Smooth muscle cell (in vitro differentiated cells): Measurements from ENCODE around the gene GRIK3. TPM values are rescaled to one million over a fixed set of nuclear protein-coding genes. Genes with fewer than 3 reads are reported as not detected.

Experiments
- DNase-seq: peaks from one replicate; lab custom pipeline; 2025; ENCODE audit not compliant: unreplicated experiment; lab: John Stamatoyannopoulos, UW
- H2AFZ ChIP-seq: fragments of 200-600 bp; sonication (generic); 2 replicates; pipeline ENCODE4 v1.6.0; 2016; ENCODE audit warnings: antibody characterized with exemption, low read depth, mild to moderate bottlenecking
- H3F3A ChIP-seq: fragments of 200-600 bp; sonication (generic); 2 replicates; pipeline ENCODE4 v1.6.0; 2017; ENCODE audit warnings: antibody characterized with exemption, low read depth
- H3K27ac ChIP-seq: fragments of 200-600 bp; sonication (generic); 2 replicates; pipeline ENCODE4 v1.5.1; 2016; ENCODE audit warnings: low read depth, mild to moderate bottlenecking
- H3K27me3 ChIP-seq: fragments of 200-600 bp; sonication (generic); 2 replicates; pipeline ENCODE4 v1.6.1; 2016; ENCODE audit warnings: low read depth, mild to moderate bottlenecking
- H3K36me3 ChIP-seq: fragments of 200-600 bp; sonication (generic); 2 replicates; pipeline ENCODE4 v1.5.1; 2016; ENCODE audit warnings: low read depth
- H3K4me1 ChIP-seq: fragments of 200-600 bp; sonication (generic); 2 replicates; pipeline ENCODE4 v1.5.1; 2016; ENCODE audit warnings: low read depth
- H3K4me2 ChIP-seq: fragments of 200-600 bp; sonication (generic); 2 replicates; pipeline ENCODE4 v1.6.0; 2016; ENCODE audit warnings: mild to moderate bottlenecking
- H3K4me3 ChIP-seq: fragments of 200-600 bp; sonication (generic); 2 replicates; pipeline ENCODE4 v1.5.1; 2016; ENCODE audit warnings: mild to moderate bottlenecking
- H3K79me2 ChIP-seq: fragments of 200-600 bp; sonication (generic); 2 replicates; pipeline ENCODE4 v1.6.0; 2016; ENCODE audit warnings: low read depth, mild to moderate bottlenecking
- H3K9ac ChIP-seq: fragments of 200-600 bp; sonication (generic); 2 replicates; pipeline ENCODE4 v1.6.0; 2016; ENCODE audit warnings: low read depth
- H3K9me3 ChIP-seq: fragments of 200-600 bp; sonication (generic); replicated peaks from 2 replicates; pipeline ENCODE4 v1.5.1; 2016; ENCODE audit warnings: low read depth
- H4K20me1 ChIP-seq: fragments of 200-600 bp; sonication (generic); 2 replicates; pipeline ENCODE4 v1.6.0; 2016; ENCODE audit warnings: low read depth
- CTCF ChIP-seq: fragments of 200-600 bp; sonication (generic); IDR thresholded peaks from 2 replicates; pipeline ENCODE4 v1.5.1; 2017; ENCODE audit warnings: borderline replicate concordance, mild to moderate bottlenecking, antibody characterized with exemption; ENCODE audit not compliant: insufficient read depth, poor library complexity, severe bottlenecking
- WGBS: methylation state at CpG from one replicate; pipeline ENCODE4 v1.1.7; 2016; ENCODE audit warnings: low lambda C conversion rate; 5-methylcytosine and 5-hydroxymethylcytosine counted together
- polyA plus RNA-seq: library from polyadenylated mRNA; unstranded; fragments of >200 nt; fragmentation: Nextera tagmentation; extraction: Ambion mirVana; gene quantifications from 2 replicates; pipeline ENCODE4 v1.2.1, GENCODE V29; 2016
- total RNA-seq: library from RNA; depleted of rRNA; stranded (reverse); fragments of >200 nt; gene quantifications from 2 replicates; pipeline ENCODE4 v1.2.3, GENCODE V29; 2014

GRIK3 gene
- total and polyA plus RNA-seq, 2 experiments from 2014 or later, result 0.04 TPM; not detected in 1

GRCh38 chr1:37078866-37079265 is 44.6 kb upstream of the GRIK3 start:
- no peaks in the 10 kb centered on the region for H4K20me1 ChIP-seq
- H3K4me1 ChIP-seq, result no peaks in the 10 kb centered on the region
- WGBS, result 91% methylated on average over 2 of the region's 2 CpGs
- H3K4me2 ChIP-seq, result no peak overlapping the region
- no peak overlapping the region for H2AFZ ChIP-seq
- H3K9me3 ChIP-seq, result no peaks in the 10 kb centered on the region
- H3K27me3 ChIP-seq, result peaks cover 31% of the 10 kb centered on the region
- no peaks in the 10 kb centered on the region for H3F3A ChIP-seq
- H3K27ac ChIP-seq, result no peak overlapping the region
- no peaks in the 10 kb centered on the region for H3K79me2 ChIP-seq
- H3K4me3 ChIP-seq, result no peak overlapping the region
- H3K36me3 ChIP-seq, result no peaks in the 10 kb centered on the region
- H3K9ac ChIP-seq, result no peak overlapping the region
- DNase-seq, result no peak
- no peak for TF ChIP-seq CTCF

DNA sequence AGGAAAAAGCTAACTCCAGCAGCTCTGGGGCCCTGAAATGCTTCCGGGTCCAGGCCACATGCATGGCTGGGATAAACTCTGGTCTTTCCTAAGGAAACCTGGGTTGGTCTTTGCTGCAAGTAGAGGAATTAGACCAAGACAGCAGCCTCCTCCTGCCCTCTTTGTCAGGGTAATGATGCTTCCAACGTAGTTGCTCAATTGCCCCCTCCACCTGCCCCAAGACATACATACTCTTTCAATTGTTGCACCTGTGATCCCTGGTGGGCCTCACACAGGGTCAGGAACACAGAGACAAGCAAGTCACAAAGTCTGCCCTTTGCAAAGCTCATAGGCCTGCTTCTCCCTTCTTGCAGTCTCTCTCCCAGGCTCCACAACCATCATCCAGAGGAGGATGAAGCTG is 41.9 kb upstream of the GRIK3 start:
- TF ChIP-seq CTCF, result no peak
- Histone ChIP-seq H2AFZ (no peak overlapping the region), H3F3A (no peaks in the 10 kb centered on the region), H3K4me1 (peaks cover 8% of the 10 kb centered on the region), H4K20me1 (no peaks in the 10 kb centered on the region), H3K4me2 (no peak overlapping the region), H3K9me3 (no peaks in the 10 kb centered on the region), H3K27ac (no peak overlapping the region), H3K27me3 (peaks cover 24% of the 10 kb centered on the region), H3K36me3 (no peaks in the 10 kb centered on the region), H3K79me2 (no peaks in the 10 kb centered on the region), H3K4me3 (no peak overlapping the region), H3K9ac (no peak overlapping the region)
- DNase-seq, result no peak
- WGBS, result 69% methylated on average over 2 of the region's 2 CpGs

GRCh38 chr1:37073854-37074379 is 39.6 kb upstream of the GRIK3 start:
- DNase-seq, result no peak
- no peaks in the 10 kb centered on the region for H3F3A ChIP-seq
- H3K4me1 ChIP-seq, result peaks cover 30% of the 10 kb centered on the region
- H3K79me2 ChIP-seq, result no peaks in the 10 kb centered on the region
- H3K4me3 ChIP-seq, result no peak overlapping the region
- no peaks in the 10 kb centered on the region for H3K36me3 ChIP-seq
- no peaks in the 10 kb centered on the region for H4K20me1 ChIP-seq
- no peak for TF ChIP-seq CTCF
- H3K27ac ChIP-seq, result no peak overlapping the region
- no peaks in the 10 kb centered on the region for H3K9me3 ChIP-seq
- H3K4me2 ChIP-seq, result no peak overlapping the region
- H2AFZ ChIP-seq, result no peak overlapping the region
- peaks cover 26% of the 10 kb centered on the region for H3K27me3 ChIP-seq
- H3K9ac ChIP-seq, result no peak overlapping the region
- WGBS, result 74% methylated on average over 9 of the region's 9 CpGs

GRCh38 chr1:37073152-37073853 is 39.0 kb upstream of the GRIK3 start:
- no peaks in the 10 kb centered on the region for H3K36me3 ChIP-seq
- H3K4me1 ChIP-seq, result peaks cover 31% of the 10 kb centered on the region
- no peaks in the 10 kb centered on the region for H3F3A ChIP-seq
- 56% methylated on average over 9 of the region's 9 CpGs for WGBS
- H3K4me3 ChIP-seq, result no peak overlapping the region
- no peak overlapping the region for H2AFZ ChIP-seq
- H3K79me2 ChIP-seq, result no peaks in the 10 kb centered on the region
- H3K9me3 ChIP-seq, result no peaks in the 10 kb centered on the region
- no peak for TF ChIP-seq CTCF
- peaks cover 32% of the 10 kb centered on the region for H3K27me3 ChIP-seq
- DNase-seq, result no peak
- no peaks in the 10 kb centered on the region for H4K20me1 ChIP-seq
- no peak overlapping the region for H3K9ac ChIP-seq
- H3K27ac ChIP-seq, result no peak overlapping the region
- H3K4me2 ChIP-seq, result no peak overlapping the region
